Superior temporal gyrus (tissue), 1 donor: ENCODE data around the gene LRRN3.
"Not testable (repeated sequence)": the region's sequence is repeated elsewhere in the genome, so short reads cannot be mapped to it uniquely, and the experiment has no call there.

Source experiments
- DNase-seq: peaks from one replicate; pipeline ENCODE4 v3.0.0-alpha.2; 2016; ENCODE audit errors: extremely low spot score

Gene LRRN3

GRCh38 chr7:111090846-111091245, at the start of gene LRRN3:
Gene LRRN3 (plus strand): TSS chr7:111091127. CDS start chr7:111122773, 31,646 bp downstream.
- peak; percentile 85 for DNase-seq

GRCh38 chr7:111041577-111041976, 49.4 kb upstream of the LRRN3 start:
- DNase-seq = no peak

GRCh38 chr7:111042842-111043241, 48.1 kb upstream of the LRRN3 start:
- DNase-seq = no peak

GRCh38 chr7:111043561-111043960, 47.4 kb upstream of the LRRN3 start:
- DNase-seq = no peak

- no peak for DNase-seq
These were observed 45.5 kb upstream of the LRRN3 start for GRCh38 chr7:111045449-111045848.

GRCh38 chr7:111047595-111047994, 43.3 kb upstream of the LRRN3 start:
- DNase-seq = no peak

- no peak for DNase-seq
These were observed 40.8 kb upstream of the LRRN3 start for GRCh38 chr7:111049971-111050680.

- no peak for DNase-seq
These were observed 40.0 kb upstream of the LRRN3 start for GRCh38 chr7:111050875-111051416.

- no peak for DNase-seq
These were observed 39.1 kb upstream of the LRRN3 start for GRCh38 chr7:111051832-111052231.

GRCh38 chr7:111053035-111053434, 37.9 kb upstream of the LRRN3 start:
- no peak for DNase-seq

GRCh38 chr7:111056371-111056770, 34.6 kb upstream of the LRRN3 start:
- no peak for DNase-seq

GRCh38 chr7:111057066-111057465, 33.9 kb upstream of the LRRN3 start:
- DNase-seq = no peak

GRCh38 chr7:111059833-111060232, 31.1 kb upstream of the LRRN3 start:
- DNase-seq = no peak

GRCh38 chr7:111063166-111063565, 27.8 kb upstream of the LRRN3 start:
- DNase-seq = no peak

GRCh38 chr7:111067251-111067650, 23.7 kb upstream of the LRRN3 start:
- DNase-seq = no peak

- DNase-seq = no peak
These were observed 23.2 kb upstream of the LRRN3 start for GRCh38 chr7:111067682-111068081.

GRCh38 chr7:111068618-111069017, 22.3 kb upstream of the LRRN3 start:
- DNase-seq = no peak

GRCh38 chr7:111071556-111071955, 19.4 kb upstream of the LRRN3 start:
- no peak for DNase-seq

GRCh38 chr7:111072658-111073057, 18.3 kb upstream of the LRRN3 start:
- DNase-seq = not testable (repeated sequence)

- DNase-seq = no peak
These were observed 16.7 kb upstream of the LRRN3 start for GRCh38 chr7:111074071-111074747.

- DNase-seq = no peak
These were observed 16.2 kb upstream of the LRRN3 start for GRCh38 chr7:111074748-111075146.

GRCh38 chr7:111075498-111075897, 15.4 kb upstream of the LRRN3 start:
- no peak for DNase-seq

GRCh38 chr7:111076205-111076604, 14.7 kb upstream of the LRRN3 start:
- DNase-seq = no peak
